HG02759 (cell line): ENCODE data around the gene DDIT3.

Experiments used
- ATAC-seq: cut with Tn5 transposase; IDR thresholded peaks from one replicate; pipeline ENCODE4 v1.9.1; 2021; ENCODE audit warnings: mild to moderate bottlenecking, moderate library complexity; ENCODE audit not compliant: unreplicated experiment

DDIT3 gene

GRCh38 chr12:57547288-57548012 lies 27.1 kb upstream of the DDIT3 start:
- no peak for ATAC-seq

DNA sequence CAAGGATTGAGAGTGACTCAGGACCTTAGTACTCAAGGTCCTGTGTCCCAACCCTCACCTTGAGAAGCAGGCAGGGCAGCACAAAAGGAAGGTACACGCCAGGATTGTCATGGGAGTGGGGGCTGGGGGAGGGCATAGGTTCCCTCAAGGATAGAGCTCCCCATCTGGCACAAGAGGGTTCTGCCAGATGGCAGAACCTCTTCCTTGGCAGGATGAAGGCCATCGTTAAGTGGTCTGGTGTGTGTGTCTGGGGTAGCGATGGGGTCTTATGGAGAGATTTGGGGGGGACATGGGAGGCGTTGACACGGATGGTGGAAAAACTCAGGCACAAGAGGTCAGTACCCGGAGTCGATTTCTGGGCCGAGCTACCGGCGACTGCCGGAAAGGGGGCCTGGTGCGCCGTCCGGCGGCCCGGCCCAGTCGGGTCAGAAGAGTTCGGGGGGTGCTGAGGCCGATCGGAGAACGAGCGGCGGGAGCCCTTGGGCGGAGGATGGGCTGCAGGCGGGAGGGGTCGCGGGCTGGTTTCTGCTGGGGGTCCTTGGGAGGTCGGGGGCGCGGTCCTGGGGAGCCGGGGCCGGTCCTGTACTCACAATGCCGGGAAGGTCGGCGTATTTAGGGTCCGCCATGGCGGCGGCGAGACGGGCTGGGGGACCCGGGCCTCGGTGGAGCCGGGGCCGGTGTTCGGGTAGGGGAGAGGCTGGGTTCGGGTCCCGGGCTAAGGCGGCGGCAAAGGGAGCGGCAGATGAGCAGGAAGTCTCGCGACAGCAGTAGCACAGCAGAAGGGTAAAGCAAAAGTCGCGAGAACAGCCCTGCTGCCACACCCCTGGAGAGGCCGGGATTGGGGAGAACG lies 26.3 kb upstream of the DDIT3 start, which contains the start of gene DCTN2:
DCTN2 (minus strand) TSS at position 755 of the 850 bp plus-strand sequence; CDS start at position 626, 129 bp downstream.
- peak; percentile 98 for ATAC-seq

- no peak for ATAC-seq
These were observed 25.6 kb upstream of the DDIT3 start for GRCh38 chr12:57545809-57546437.

- ATAC-seq = no peak
These were observed 23.3 kb upstream of the DDIT3 start for GRCh38 chr12:57543581-57543980.

GRCh38 chr12:57541717-57542116 lies 21.4 kb upstream of the DDIT3 start:
- ATAC-seq = no peak

- no peak for ATAC-seq
These were observed 20.7 kb upstream of the DDIT3 start for GRCh38 chr12:57541001-57541400.

GRCh38 chr12:57539134-57539768 lies 18.9 kb upstream of the DDIT3 start:
- ATAC-seq = no peak

DNA sequence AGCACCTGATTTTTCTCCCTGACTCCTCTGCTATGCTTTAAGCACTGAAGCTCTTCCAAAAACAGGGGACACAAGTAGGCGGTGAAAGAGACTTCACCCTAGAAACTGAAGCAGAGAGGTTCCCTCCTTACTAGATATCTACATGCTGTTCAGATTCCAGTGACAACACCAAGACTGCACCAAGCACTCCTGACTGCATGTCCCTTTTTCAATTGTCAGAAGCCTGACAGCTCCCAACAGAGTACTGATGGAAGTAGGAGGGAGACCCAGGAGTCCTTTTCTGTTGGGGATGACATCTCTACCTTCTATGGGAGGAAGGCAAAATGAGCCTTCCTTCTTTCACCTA lies 16.3 kb upstream of the DDIT3 start:
- ATAC-seq = no peak

- ATAC-seq = no peak
These were observed 15.7 kb upstream of the DDIT3 start for GRCh38 chr12:57535764-57536596.

- no peak for ATAC-seq
These were observed 14.8 kb upstream of the DDIT3 start for GRCh38 chr12:57534991-57535543.

- ATAC-seq = no peak
These were observed 13.9 kb upstream of the DDIT3 start for GRCh38 chr12:57534250-57534649.

DNA sequence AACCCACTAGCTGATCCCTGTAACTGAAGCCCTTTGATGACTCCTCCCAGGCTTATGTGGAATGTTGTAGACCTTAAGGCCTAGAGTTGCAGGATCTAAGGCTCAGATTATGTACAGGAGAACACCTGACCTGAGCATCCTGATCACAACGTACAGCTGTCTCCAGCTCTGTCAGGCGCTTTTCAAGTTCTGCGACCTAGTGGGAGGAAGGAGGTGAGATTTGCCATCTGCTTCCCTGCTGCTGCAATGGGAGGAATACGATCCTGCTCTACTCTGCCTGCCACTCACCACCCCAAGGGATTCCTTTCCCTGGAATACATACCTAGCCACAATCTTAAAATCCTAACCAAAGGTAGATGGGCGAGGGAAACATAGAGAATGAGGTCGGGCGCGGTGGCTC lies 12.8 kb upstream of the DDIT3 start:
- ATAC-seq = no peak

DNA sequence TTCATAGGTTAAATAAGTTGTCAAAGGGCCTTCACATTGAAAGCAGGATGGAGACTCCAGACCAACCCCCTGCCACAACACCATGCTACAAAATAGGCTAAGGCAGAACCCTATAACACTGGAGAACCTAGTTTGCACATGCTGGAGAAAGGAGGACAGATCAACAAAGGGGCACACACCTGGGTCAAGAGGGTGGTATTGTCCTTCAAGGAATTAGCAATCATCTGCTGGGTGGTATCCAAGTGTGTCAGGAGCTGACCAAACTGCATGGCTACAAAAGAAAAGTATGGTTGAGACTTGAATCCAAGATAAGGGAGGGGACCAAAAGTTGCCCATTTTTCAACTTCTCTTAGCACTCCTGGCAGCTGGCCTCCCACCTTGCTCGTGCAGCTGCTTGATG lies 11.5 kb upstream of the DDIT3 start:
- no peak for ATAC-seq

DNA sequence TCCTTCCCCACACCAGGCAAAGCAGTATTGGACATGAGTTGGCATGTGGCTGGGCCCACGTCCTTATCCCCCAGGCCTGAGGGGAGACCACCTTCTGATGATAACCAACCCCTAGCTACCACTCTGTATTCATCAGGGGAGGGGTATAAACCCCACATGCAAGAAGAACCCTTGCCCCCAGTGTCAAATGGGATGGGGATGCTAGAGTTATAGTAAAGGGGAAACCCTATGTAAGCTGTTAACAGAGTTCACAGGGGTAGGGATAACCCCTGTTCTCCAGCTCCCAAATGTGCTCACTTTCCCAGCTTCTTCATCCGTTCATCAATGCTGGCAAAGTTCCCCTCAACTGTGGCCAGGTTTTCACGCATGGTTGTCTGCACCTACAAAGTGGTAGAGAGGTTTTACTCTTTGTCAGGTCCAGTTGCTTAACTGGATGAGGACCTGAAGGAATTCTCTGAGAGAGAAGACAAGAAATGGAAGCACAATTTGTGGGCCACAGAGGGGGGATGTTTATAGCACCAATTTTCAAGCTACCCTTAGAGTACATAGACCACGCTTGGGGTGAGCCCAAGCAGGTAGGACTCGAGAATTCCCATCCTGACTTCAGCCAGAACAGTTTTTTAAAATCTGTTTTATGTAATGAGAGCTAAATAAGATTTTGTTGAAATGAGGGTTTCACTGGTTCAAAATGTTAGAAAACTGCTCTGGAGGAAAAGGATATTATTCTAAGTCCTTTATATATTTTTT lies 10.3 kb upstream of the DDIT3 start:
- ATAC-seq = no peak

DNA sequence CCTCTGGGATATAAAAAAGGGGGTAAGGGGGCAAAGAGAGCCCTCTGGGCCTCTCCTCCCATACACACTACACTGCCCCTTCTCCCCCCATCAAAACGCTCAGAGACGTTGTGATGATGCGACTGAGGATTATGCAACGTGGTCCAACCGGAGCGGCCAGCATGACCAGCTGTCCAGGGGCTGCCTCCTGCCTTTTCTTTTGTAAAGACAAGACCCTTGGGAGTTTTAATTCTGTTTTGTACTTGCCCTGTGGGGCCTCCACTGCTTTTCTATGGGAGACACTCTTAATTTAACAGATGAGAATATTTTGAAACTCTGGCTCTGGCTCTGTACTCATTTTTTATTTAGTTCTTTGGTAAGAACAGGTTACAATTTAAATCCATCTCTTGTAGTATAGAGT lies 9.5 kb upstream of the DDIT3 start:
- ATAC-seq = no peak

GRCh38 chr12:57528831-57529555 lies 8.7 kb upstream of the DDIT3 start:
- no peak for ATAC-seq

DNA sequence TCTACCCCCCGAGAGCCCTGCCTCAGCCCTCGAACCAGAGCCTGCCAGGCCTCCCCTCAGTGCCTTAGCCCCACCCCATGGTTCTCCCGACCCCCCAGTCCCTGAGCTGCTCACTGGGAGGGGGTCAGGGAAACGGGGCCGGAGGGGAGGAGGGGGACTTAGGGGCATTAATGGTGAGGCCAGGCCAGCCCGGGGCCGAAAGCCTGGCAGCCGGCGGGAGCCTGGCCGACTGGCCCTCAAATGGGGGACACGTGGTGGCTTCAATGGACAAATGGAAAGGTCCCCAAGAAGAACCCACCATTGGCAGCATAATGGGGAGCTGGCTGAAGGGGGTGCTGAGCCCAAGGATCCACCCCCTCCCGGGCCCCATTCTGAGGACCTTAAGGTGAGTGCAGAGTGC lies 7.9 kb upstream of the DDIT3 start:
- ATAC-seq = no peak

DNA sequence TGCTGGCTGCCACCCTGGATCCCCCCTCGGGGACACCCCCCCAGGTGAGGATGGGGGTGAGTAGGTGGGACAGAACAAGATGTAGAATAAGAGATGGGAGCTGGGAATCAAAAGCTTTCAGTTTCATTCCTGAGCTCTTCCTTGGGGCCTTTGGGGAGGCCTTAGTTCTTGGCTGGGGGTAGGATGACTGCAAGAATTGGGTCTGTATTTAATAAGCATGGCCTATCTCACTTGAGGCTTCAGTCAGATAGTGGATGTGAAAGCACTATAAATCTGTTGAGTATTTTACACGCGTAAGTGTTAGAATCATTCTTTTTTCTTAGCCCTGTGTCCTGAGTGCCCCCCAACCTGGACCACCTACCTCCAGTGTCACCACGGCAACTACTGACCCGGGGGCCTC lies 6.9 kb upstream of the DDIT3 start:
- no peak for ATAC-seq
